OCI-LY1 (cell line): ENCODE measurements around the gene ZNF777.
"Not testable (repeated sequence)": the region's sequence is repeated elsewhere in the genome, so short reads cannot be mapped to it uniquely, and the experiment has no call there.

Experiments used
- H2AFZ ChIP-seq: fragments of 200-600 bp; sonication (generic), shearing (Covaris generic); 2 replicates; pipeline ENCODE4 v1.6.0; 2014; ENCODE audit warnings: antibody characterized with exemption, mild to moderate bottlenecking, low read length
- H3F3A ChIP-seq: fragments of 200-600 bp; sonication (generic), shearing (Covaris generic); 2 replicates; pipeline ENCODE4 v1.6.0; 2014; ENCODE audit warnings: mild to moderate bottlenecking, antibody characterized with exemption, low read length, moderate library complexity; ENCODE audit not compliant: insufficient read depth
- H3K27ac ChIP-seq: fragments of 200-600 bp; sonication (generic); 2 replicates; pipeline ENCODE4 v1.5.1; 2014; ENCODE audit warnings: low read length, mixed run types, mild to moderate bottlenecking, low read depth; ENCODE audit not compliant: poor library complexity, severe bottlenecking
- H3K27me3 ChIP-seq: fragments of 200-600 bp; sonication (generic); 2 replicates; pipeline ENCODE4 v1.6.0; 2014; ENCODE audit warnings: antibody characterized with exemption, mild to moderate bottlenecking, low read length, moderate library complexity; ENCODE audit not compliant: insufficient read depth
- H3K36me3 ChIP-seq: fragments of 200-600 bp; sonication (generic); 2 replicates; pipeline ENCODE4 v1.6.1; 2014; ENCODE audit warnings: mild to moderate bottlenecking, antibody characterized with exemption, low read length, moderate library complexity, mixed read lengths; ENCODE audit not compliant: insufficient read depth
- H3K4me1 ChIP-seq: fragments of 200-600 bp; sonication (generic); 2 replicates; pipeline ENCODE4 v1.5.1; 2014; ENCODE audit warnings: mild to moderate bottlenecking, low read length, moderate library complexity; ENCODE audit not compliant: insufficient read depth, severe bottlenecking
- H3K4me2 ChIP-seq: fragments of 200-600 bp; sonication (generic), shearing (Covaris generic); 2 replicates; pipeline ENCODE4 v1.6.1; 2014; ENCODE audit warnings: low read length
- H3K4me3 ChIP-seq: fragments of 200-600 bp; sonication (generic); 2 replicates; pipeline ENCODE4 v1.5.1; 2014; ENCODE audit warnings: low read length, low read depth, mild to moderate bottlenecking, mixed read lengths; ENCODE audit not compliant: poor library complexity, severe bottlenecking
- H3K79me2 ChIP-seq: fragments of 200-600 bp; shearing (Covaris generic); 2 replicates; pipeline ENCODE4 v1.6.1; 2016; ENCODE audit warnings: mixed run types, low read length, mixed read lengths; ENCODE audit not compliant: insufficient read depth
- H3K9ac ChIP-seq: fragments of 200-600 bp; sonication (generic), shearing (Covaris generic); 2 replicates; pipeline ENCODE4 v1.6.1; 2014; ENCODE audit warnings: mild to moderate bottlenecking, low read length, mixed read lengths
- H3K9me2 ChIP-seq: fragments of 200-600 bp; sonication (generic), shearing (Covaris generic); 2 replicates; pipeline ENCODE4 v1.6.1; 2014; ENCODE audit warnings: low read depth, mild to moderate bottlenecking, low read length, mixed read lengths
- H3K9me3 ChIP-seq: fragments of 200-600 bp; shearing (Covaris generic); 2 replicates; pipeline ENCODE4 v1.6.1; 2014; ENCODE audit warnings: low read length, mixed read lengths
- H4K20me1 ChIP-seq: fragments of 200-600 bp; sonication (generic), shearing (Covaris generic); 2 replicates; pipeline ENCODE4 v1.6.0; 2016; ENCODE audit warnings: mild to moderate bottlenecking, low read length; ENCODE audit not compliant: insufficient read depth
- CTCF ChIP-seq: fragments of 200-600 bp; sonication (generic), shearing (Covaris generic); IDR thresholded peaks from 2 replicates; pipeline ENCODE4 v1.5.1; 2017; ENCODE audit warnings: mild to moderate bottlenecking, antibody characterized with exemption, low read length, moderate library complexity, mixed read lengths
- EZH2 ChIP-seq: fragments of 200-600 bp; sonication (generic), shearing (Covaris generic); IDR thresholded peaks from 2 replicates; pipeline ENCODE4 v1.8.0; 2017; ENCODE audit warnings: borderline replicate concordance, mixed run types, mild to moderate bottlenecking, antibody characterized with exemption, low read length, moderate library complexity, mixed read lengths

The ZNF777 gene

GRCh38 chr7:149448961-149449360, 11.9 kb downstream of the ZNF777 start:
- H3F3A ChIP-seq: no peaks in the 10 kb centered on the region
- no peaks in the 10 kb centered on the region for H3K27me3 ChIP-seq
- H3K9me3 ChIP-seq: no peaks in the 10 kb centered on the region
- no peaks in the 10 kb centered on the region for H3K79me2 ChIP-seq
- H2AFZ ChIP-seq: no peak overlapping the region
- H3K4me1 ChIP-seq: no peaks in the 10 kb centered on the region
- no peaks in the 10 kb centered on the region for H4K20me1 ChIP-seq
- H3K4me3 ChIP-seq: no peak overlapping the region
- H3K36me3 ChIP-seq: peaks cover 27% of the 10 kb centered on the region
- TF ChIP-seq EZH2: no peak
- TF ChIP-seq CTCF: no peak
- H3K4me2 ChIP-seq: no peak overlapping the region
- no peaks in the 10 kb centered on the region for H3K9me2 ChIP-seq
- H3K9ac ChIP-seq: no peak overlapping the region
- no peak overlapping the region for H3K27ac ChIP-seq

- H3K4me3 ChIP-seq, H4K20me1 ChIP-seq, H3K79me2 ChIP-seq, H3K9me3 ChIP-seq, H3K9ac ChIP-seq, H3K27ac ChIP-seq, H3F3A ChIP-seq, H3K4me2 ChIP-seq, H3K27me3 ChIP-seq, H3K9me2 ChIP-seq, H2AFZ ChIP-seq, H3K4me1 ChIP-seq: not testable (repeated sequence)
- peaks cover 25% of the 10 kb centered on the region for H3K36me3 ChIP-seq
These were observed 14.8 kb downstream of the ZNF777 start for GRCh38 chr7:149446026-149446425.

- no peaks in the 10 kb centered on the region for H4K20me1 ChIP-seq
- H3K9me3 ChIP-seq: no peaks in the 10 kb centered on the region
- H2AFZ ChIP-seq: no peak overlapping the region
- peaks cover 11% of the 10 kb centered on the region for H3K36me3 ChIP-seq
- H3K4me1 ChIP-seq: no peaks in the 10 kb centered on the region
- no peaks in the 10 kb centered on the region for H3K27me3 ChIP-seq
- H3K4me2 ChIP-seq: no peak overlapping the region
- H3K4me3 ChIP-seq: no peak overlapping the region
- TF ChIP-seq CTCF (no peak), EZH2 (no peak)
- H3K9ac ChIP-seq: no peak overlapping the region
- no peak overlapping the region for H3K27ac ChIP-seq
- H3K79me2 ChIP-seq: no peaks in the 10 kb centered on the region
- no peaks in the 10 kb centered on the region for H3K9me2 ChIP-seq
- H3F3A ChIP-seq: no peaks in the 10 kb centered on the region
These were observed 16.6 kb downstream of the ZNF777 start for GRCh38 chr7:149444287-149444686.

- Histone ChIP-seq H3K36me3 (peaks cover 4% of the 10 kb centered on the region; the same call in 1 of the 2 replicates), H3K9ac (no peak overlapping the region), H3K9me3 (no peaks in the 10 kb centered on the region), H2AFZ (no peak overlapping the region), H3K27ac (no peak overlapping the region), H4K20me1 (no peaks in the 10 kb centered on the region), H3K79me2 (no peaks in the 10 kb centered on the region), H3K4me1 (no peaks in the 10 kb centered on the region), H3K4me3 (no peak overlapping the region), H3K4me2 (no peak overlapping the region), H3F3A (no peaks in the 10 kb centered on the region), H3K27me3 (no peaks in the 10 kb centered on the region), H3K9me2 (no peaks in the 10 kb centered on the region)
- TF ChIP-seq EZH2 (no peak), CTCF (no peak)
These were observed 17.3 kb downstream of the ZNF777 start for GRCh38 chr7:149443523-149443922.
